Measurements from ENCODE around the gene TENT5A.
"Not testable (repeated sequence)": the region's sequence is repeated elsewhere in the genome, so short reads cannot be mapped to it uniquely, and the experiment has no call there.

Gene TENT5A

GRCh38 chr6:81752084-81752920 lies at the start of gene TENT5A:
TSS of gene TENT5A (minus strand) at chr6:81752681. CDS start at chr6:81752141, 540 bp downstream.
- peak; percentile 62 to 70 for DNase-seq (ENCODE audit: low read depth in 1 of 2, low spot score in 1 of 2)

- DNase-seq (ENCODE audit: low read depth in 1 of 2, low spot score in 1 of 2) = no peak
Observed at GRCh38 chr6:81801489-81801888, 49.0 kb upstream of the TENT5A start.

GRCh38 chr6:81800666-81801065 lies 48.2 kb upstream of the TENT5A start:
- DNase-seq (ENCODE audit: low read depth in 1 of 2, low spot score in 1 of 2) = no peak

- no peak for DNase-seq (ENCODE audit: low read depth in 1 of 2, low spot score in 1 of 2)
Observed at GRCh38 chr6:81799323-81799722, 46.8 kb upstream of the TENT5A start.

- no peak for DNase-seq (ENCODE audit: low read depth in 1 of 2, low spot score in 1 of 2)
Observed at GRCh38 chr6:81797591-81797990, 45.1 kb upstream of the TENT5A start.

- no peak for DNase-seq (ENCODE audit: low read depth in 1 of 2, low spot score in 1 of 2)
Observed at GRCh38 chr6:81795890-81796289, 43.4 kb upstream of the TENT5A start.

- DNase-seq (ENCODE audit: low read depth in 1 of 2, low spot score in 1 of 2) = no peak
Observed at GRCh38 chr6:81793821-81794475, 41.5 kb upstream of the TENT5A start.

- DNase-seq (ENCODE audit: low read depth in 1 of 2, low spot score in 1 of 2) = no peak
Observed at GRCh38 chr6:81792826-81793225, 40.3 kb upstream of the TENT5A start.

GRCh38 chr6:81791756-81792155 lies 39.3 kb upstream of the TENT5A start:
- no peak for DNase-seq (ENCODE audit: low read depth in 1 of 2, low spot score in 1 of 2)

GRCh38 chr6:81790034-81790433 lies 37.6 kb upstream of the TENT5A start:
- no peak for DNase-seq (ENCODE audit: low read depth in 1 of 2, low spot score in 1 of 2)

- no peak for DNase-seq (ENCODE audit: low read depth in 1 of 2, low spot score in 1 of 2)
Observed at GRCh38 chr6:81789291-81789690, 36.8 kb upstream of the TENT5A start.

- DNase-seq (ENCODE audit: low read depth in 1 of 2, low spot score in 1 of 2) = no peak
Observed at GRCh38 chr6:81788748-81789147, 36.3 kb upstream of the TENT5A start.

- DNase-seq (ENCODE audit: low read depth in 1 of 2, low spot score in 1 of 2) = no peak
Observed at GRCh38 chr6:81787313-81788068, 35.0 kb upstream of the TENT5A start.

GRCh38 chr6:81786150-81786549 lies 33.7 kb upstream of the TENT5A start:
- no peak for DNase-seq (ENCODE audit: low read depth in 1 of 2, low spot score in 1 of 2)

GRCh38 chr6:81785377-81785776 lies 32.9 kb upstream of the TENT5A start:
- DNase-seq (ENCODE audit: low read depth in 1 of 2, low spot score in 1 of 2) = no peak

GRCh38 chr6:81783893-81784292 lies 31.4 kb upstream of the TENT5A start:
- DNase-seq (ENCODE audit: low read depth in 1 of 2, low spot score in 1 of 2) = no peak

- no peak for DNase-seq (ENCODE audit: low read depth in 1 of 2, low spot score in 1 of 2)
Observed at GRCh38 chr6:81781624-81782023, 29.1 kb upstream of the TENT5A start.

GRCh38 chr6:81777586-81778268 lies 25.2 kb upstream of the TENT5A start:
- DNase-seq (ENCODE audit: low read depth in 1 of 2, low spot score in 1 of 2) = no peak

GRCh38 chr6:81776219-81776618 lies 23.7 kb upstream of the TENT5A start:
- not testable (repeated sequence) for DNase-seq (ENCODE audit: low read depth in 1 of 2, low spot score in 1 of 2)

GRCh38 chr6:81774542-81774941 lies 22.1 kb upstream of the TENT5A start:
- no peak for DNase-seq (ENCODE audit: low read depth in 1 of 2, low spot score in 1 of 2)

- no peak for DNase-seq (ENCODE audit: low read depth in 1 of 2, low spot score in 1 of 2)
Observed at GRCh38 chr6:81773887-81774286, 21.4 kb upstream of the TENT5A start.

Data from activated T-helper 1 cell treated with anti-CD3 and anti-CD28 coated beads, Interleukin-2, amount 50 U/mL, for 16 hours (primary cell).